HepG2 (cell line): ENCODE data around the gene NDUFAF8.

Source experiments
- CTCF ChIP-seq: sonication (generic); formaldehyde crosslinking; IDR thresholded peaks from 2 replicates; pipeline ENCODE4 v1.5.0; 2020; ENCODE audit warnings: mild to moderate bottlenecking, missing genetic modification reagents, moderate library complexity
- RXRA ChIP-seq: sonication (generic); formaldehyde crosslinking; IDR thresholded peaks from 2 replicates; pipeline ENCODE4 v1.5.1; 2020; ENCODE audit warnings: missing genetic modification reagents
- TFE3 ChIP-seq: IDR thresholded peaks from 2 replicates; pipeline ENCODE4 v1.6.1; 2016
- TF ChIP-seq, protein P1 (sequence below): sonication (generic); formaldehyde crosslinking; IDR thresholded peaks from 2 replicates; pipeline ENCODE4 v1.4.0; 2020; ENCODE audit warnings: mild to moderate bottlenecking, missing genetic modification reagents

DNA sequence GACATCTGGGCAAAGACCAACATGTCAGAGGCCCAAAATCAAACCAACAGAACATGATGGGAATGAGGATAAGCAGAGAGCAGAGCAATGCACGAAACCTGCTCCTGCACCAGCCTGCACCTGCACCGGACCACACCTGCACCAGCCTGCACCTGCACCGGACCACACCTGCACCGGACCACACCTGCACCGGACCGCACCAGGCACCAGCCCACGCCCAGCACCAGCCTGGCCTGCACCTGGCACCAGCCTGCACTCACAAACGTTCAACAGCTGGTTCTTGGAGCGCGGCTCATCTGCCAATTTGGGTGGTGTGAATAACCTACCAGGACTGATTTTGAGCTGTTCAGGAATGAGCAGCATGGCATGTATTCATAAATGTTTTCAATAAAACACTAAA, 34.5 kb upstream of the NDUFAF8 start:
- TF ChIP-seq TFE3 (CRISPR knock-in tag) = no peak
- no peak for TF ChIP-seq RXRA (CRISPR knock-in tag)
- TF ChIP-seq, protein P1, sequence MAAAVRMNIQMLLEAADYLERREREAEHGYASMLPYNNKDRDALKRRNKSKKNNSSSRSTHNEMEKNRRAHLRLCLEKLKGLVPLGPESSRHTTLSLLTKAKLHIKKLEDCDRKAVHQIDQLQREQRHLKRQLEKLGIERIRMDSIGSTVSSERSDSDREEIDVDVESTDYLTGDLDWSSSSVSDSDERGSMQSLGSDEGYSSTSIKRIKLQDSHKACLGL (CRISPR knock-in tag) = no peak
- TF ChIP-seq CTCF (CRISPR knock-in tag) = no peak
